NCI-H1436 treated with DMSO at 0.1 percent for 48 hours (cell line): ENCODE data around the gene ZNF592.
"Not testable (repeated sequence)": the region's sequence is repeated elsewhere in the genome, so short reads cannot be mapped to it uniquely, and the experiment has no call there.

Source experiments
- DNase-seq: peaks from one replicate; lab custom pipeline; 2025; lab: John Stamatoyannopoulos, UW

Gene ZNF592

GRCh38 chr15:84829428-84829827, 81.0 kb downstream of the ZNF592 start:
- DNase-seq: no peak

DNA sequence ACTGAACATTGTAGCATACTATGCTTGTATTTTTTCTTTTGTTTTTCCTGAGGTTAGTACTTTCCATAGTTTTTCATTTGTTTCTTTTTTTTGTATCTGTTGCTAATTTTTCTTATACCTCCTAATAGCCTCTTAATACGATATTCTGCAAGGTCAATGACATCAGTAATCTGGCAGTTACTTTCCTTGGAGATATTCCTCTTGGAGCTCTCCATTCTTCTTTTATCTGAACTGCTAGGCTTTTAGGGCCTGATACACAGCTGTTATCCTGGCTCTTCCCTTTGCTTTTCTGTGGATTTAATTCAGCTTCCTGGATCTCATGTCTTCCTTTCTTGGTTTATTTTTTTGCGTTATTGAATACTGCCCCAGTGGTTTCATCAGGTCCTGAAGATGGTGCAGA, 81.6 kb downstream of the ZNF592 start:
- DNase-seq: no peak

GRCh38 chr15:84831028-84831427, 82.6 kb downstream of the ZNF592 start:
- DNase-seq: no peak

- no peak for DNase-seq
Observed at GRCh38 chr15:84831613-84832012, 83.2 kb downstream of the ZNF592 start.

GRCh38 chr15:84832448-84833040, 84.2 kb downstream of the ZNF592 start:
- no peak for DNase-seq

DNA sequence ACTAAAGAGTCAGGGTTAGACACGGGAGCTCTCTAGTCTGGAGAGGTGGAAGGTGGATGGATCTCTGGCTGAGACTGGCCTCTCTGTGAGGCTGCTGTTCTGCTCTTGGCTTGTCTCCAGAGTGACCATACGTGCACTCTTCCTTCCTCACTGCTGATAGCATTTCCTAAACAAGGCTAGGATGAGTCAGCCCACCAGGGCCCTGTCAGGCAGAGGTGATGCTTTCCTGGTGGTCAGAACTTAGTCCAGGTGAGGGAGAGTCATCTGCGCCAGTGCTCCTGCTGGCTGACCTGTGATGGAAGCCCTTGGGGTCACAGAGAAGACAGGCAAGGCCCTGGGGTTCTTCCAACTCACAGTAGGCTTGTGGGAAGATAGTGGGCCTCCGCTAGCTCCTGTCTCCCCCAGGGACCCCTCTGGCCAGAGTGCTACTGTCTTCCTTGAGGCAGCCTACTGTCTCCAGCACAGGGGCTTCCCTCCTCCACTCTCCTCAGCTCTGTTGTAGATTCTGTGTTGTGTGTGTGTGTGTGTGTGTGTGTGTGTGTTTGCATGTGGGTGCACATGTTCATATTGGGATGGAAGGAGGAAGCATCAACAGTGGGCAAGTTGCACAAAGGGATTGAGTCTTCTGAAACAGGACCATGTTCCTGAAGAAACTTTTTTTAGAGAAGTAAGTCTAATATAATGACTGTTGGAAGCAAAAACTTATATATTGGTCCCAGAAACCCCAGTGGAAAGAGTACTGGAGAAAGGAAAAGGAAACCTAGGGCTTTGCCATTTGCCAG, 85.2 kb downstream of the ZNF592 start:
- DNase-seq: no peak

DNA sequence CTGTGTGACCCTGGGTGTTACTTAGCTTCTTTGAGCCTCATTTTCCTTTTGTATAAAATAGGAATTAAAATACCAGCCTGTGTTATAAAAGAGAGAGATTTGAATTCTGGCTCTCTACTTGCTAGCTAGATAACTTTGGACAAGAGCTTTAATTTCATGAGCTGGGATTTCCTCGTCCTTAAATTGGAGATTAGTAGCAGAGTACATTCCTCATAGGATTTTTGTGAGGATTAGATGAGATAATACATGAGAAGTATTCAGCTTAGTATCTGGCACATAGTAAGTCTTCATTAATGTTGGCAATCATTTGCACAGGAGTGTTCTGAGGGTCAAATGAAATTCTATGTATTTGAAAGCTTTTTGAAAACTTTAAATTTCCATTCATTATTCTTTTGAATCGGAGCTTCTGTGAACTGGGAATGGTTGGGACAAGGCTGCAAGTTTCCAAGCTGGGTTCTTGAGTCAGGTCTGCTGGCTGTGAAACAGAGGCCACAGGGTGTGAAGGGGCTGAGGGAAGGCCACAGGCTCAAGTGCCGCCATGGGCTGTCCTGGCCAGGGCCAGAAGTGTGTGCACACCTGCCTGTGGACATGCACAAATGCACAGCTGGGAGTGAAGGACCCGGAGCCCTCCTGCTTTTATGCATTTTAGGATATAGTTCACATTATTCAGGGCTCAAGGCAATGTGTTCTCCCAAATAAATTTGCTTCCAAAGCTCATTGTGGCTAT, 86.0 kb downstream of the ZNF592 start:
- no peak for DNase-seq

DNA sequence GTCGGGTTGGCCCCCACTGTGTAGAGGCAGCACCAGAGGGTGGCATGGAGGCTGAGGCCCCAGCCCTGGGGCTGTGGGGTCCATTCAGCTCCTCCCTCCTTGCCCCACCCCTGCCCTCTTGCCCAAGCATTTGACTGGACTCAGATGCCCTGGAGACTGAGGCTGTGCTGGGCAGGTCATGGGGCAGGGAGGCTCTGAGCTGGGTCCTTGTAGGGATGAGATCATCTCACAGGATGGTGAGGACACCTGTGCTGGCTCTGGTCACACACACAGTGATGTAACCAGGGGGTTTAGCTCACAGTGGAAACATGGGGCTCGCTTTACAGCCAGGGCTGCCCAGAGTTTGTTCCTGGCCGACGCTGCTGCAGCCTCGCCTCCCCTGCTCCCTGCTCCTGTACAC, 86.6 kb downstream of the ZNF592 start:
- DNase-seq: no peak

DNA sequence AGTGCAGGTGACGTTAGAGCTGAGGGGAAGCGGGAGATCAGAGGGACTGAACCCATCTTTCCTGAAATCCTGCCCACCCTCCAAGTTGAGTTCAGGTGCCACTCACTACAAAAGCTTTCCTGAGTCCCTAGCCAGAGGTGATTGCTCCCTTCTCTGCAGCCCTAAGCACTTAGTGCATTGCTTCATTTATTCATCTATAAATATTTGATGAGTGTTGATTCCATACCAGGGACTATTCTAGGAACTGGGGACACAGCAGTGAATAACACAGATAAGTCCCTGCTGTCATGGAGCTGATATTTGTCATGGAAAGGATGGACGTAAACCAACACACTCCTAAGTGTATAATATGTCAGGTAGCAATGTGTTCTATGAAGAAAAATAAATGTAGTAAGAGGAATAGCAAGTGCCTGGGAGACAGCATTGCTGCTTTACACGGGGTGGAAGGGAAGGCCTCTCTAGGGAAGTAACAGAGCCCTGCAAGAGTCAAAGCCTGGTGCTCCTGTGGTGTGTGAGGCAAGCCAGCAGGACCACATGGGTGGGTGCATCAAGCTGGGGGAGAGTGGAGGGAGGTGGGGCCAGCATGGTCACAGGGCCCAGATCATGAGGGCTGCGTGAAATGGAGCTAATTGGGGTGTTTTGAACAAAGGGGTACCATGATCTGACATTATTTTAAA, 87.4 kb downstream of the ZNF592 start:
- DNase-seq: no peak

- no peak for DNase-seq
Observed at GRCh38 chr15:84836844-84837243, 88.5 kb downstream of the ZNF592 start.

DNA sequence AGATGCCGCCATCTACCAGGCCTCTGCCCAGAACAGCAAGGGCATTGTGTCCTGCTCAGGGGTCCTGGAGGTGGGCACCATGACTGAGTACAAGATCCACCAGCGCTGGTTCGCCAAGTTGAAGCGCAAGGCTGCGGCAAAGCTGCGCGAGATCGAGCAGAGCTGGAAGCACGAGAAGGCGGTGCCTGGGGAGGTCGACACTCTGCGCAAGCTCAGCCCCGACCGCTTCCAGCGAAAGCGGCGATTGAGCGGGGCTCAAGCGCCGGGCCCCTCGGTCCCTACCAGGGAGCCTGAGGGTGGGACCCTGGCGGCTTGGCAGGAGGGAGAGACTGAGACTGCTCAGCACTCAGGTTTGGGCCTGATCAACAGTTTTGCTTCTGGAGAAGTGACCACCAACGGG, 91.3 kb downstream of the ZNF592 start:
- DNase-seq: no peak

DNA sequence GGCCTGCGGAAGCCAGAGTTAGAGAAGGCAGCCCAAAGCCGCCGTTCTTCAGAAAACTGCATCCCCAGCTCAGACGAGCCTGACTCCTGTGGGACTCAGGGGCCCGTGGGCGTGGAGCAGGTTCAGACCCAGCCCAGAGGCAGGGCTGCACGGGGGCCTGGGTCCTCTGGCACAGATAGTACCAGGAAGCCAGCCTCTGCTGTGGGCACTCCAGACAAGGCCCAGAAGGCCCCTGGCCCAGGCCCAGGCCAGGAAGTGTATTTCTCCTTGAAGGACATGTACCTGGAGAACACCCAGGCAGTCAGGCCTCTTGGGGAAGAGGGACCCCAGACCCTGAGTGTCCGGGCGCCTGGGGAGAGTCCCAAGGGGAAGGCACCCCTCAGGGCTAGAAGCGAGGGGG, 91.9 kb downstream of the ZNF592 start:
- no peak for DNase-seq

DNA sequence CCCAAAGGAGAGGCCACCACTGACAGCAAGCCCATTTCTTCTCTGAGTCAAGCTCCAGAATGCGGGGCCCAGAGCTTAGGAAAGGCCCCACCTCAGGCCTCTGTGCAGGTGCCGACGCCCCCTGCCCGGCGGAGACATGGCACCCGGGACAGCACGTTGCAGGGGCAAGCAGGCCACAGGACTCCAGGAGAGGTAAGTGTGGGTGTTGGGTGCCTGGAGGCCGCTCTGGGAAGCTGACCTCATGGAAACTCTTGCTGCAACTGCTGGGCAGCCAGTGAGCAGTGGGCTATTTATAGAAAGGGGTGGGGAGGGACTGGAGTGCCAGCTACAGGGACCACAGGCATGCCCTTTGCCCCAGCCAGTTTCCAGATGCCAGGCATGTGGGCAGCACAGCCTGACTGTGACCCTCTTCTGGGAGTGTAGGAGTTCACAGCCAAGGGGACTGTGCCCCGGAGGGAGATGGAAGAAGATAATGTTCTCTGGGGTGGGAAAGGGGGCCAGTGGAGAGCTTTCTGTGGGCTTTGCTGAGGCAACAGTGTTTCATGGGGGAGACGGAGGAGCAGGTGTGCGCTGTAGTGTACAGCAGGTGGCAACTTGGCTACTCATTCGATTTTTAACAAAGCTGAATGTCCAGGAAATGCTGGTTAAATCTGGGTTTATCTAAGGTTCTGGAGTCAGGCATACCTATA, 92.5 kb downstream of the ZNF592 start:
- no peak for DNase-seq

DNA sequence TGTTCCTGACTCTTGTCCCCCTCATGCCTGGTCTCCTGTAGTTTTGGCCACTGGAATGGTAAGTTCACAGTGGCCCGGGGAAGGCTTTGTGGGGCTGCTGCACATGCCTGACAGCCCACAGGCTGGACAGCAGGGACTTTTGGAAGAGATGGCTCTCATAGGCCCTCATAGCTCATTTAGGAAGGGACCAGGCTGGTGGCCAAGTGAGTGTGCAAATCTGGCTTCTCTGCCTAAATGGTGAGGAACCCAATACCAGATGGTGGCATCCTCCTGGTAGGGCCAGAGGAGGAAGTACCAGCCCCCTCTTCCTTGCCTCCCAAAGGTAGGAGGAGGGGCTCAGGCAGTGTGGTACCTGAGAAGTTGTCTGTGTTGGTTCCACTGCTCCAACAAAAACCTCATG, 94.4 kb downstream of the ZNF592 start:
- DNase-seq: no peak

DNA sequence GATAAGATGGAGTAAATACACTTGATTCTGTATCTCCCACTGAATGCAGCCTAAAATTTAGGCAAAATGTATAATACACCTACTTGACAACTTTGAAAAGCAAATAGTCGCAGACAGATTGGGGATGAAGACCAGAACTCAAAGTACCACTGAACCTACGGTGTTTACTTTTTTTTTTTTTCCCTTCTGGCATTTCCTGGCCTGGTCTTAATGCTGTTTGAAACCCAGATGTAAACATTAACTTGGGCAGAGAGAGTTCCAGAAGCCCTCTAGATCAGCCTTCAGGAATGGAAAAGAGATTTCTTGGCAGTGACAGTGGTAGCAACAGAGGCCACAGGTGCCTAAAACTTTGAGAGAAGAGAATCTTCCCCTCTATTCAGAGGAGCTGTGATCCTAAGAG, 96.6 kb downstream of the ZNF592 start:
- no peak for DNase-seq

GRCh38 chr15:84845631-84846030, 97.2 kb downstream of the ZNF592 start:
- DNase-seq: not testable (repeated sequence)

- DNase-seq: no peak
Observed at GRCh38 chr15:84846269-84846668, 97.9 kb downstream of the ZNF592 start.

- DNase-seq: no peak
Observed at GRCh38 chr15:84847382-84847781, 99.0 kb downstream of the ZNF592 start.

GRCh38 chr15:84852212-84852611, 103.8 kb downstream of the ZNF592 start:
- DNase-seq: no peak

DNA sequence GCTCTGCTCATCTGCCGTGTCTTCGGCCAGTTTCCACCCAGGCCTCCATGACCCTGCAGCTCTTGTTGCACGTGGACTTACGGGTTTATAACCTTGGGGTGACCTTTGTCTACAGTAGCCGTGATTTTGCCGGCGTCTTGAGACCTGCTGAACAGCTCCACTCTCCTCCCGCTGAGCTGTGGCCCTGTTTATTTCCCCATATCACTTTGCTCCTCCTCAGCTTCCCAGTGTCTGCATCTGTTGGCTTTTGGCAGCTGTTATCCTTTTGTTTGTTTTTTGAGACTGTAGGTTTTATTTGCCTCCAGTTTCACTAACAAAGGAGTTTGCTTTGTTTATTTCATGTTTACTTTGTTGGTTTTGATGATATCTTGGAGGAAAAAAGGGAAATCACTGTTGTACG, 106.7 kb downstream of the ZNF592 start:
- no peak for DNase-seq

DNA sequence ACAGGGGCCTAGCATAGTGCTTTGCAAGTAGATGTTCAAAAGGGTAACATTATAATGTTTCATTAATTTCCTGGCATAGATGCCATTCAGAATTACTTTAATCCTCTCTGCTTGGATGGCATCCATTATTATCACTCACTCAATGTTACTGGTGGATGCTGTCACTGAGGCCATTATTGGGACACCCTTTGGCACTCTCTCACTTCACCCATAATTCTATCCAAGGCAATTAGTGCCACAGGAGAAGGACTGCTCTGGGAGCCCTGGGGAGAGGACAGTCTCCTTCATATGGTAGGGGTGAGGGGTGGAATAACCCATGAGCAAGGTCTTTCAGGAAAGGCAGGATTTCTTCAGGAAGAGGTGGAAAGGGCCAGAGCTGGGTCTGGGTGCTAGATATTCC, 107.4 kb downstream of the ZNF592 start:
- no peak for DNase-seq
